HepG2 (cell line): ENCODE results near the gene MED19. TPM values are rescaled to one million over a fixed set of nuclear protein-coding genes. Genes with fewer than 3 reads are reported as not detected.

Source experiments
- NCOA5 ChIP-seq: sonication (generic); formaldehyde crosslinking; IDR thresholded peaks from 2 replicates; pipeline ENCODE4 v1.4.0; 2020; ENCODE audit warnings: missing genetic modification reagents
- RBFOX2 ChIP-seq: fragments of 200-400 bp; formaldehyde crosslinking; IDR thresholded peaks from 2 replicates; pipeline ENCODE4 v1.6.1; 2017; ENCODE audit warnings: low read depth, mild to moderate bottlenecking, low read length
- SOX13 ChIP-seq, 3 experiments: fragments of 450-650 bp in 1 of 3; sonication (generic) in 1 of 3; formaldehyde crosslinking in 1 of 3; IDR thresholded peaks in 2 of 3; conservative IDR thresholded peaks in 1 of 3; 2 replicates each; pipeline versions ENCODE4 v1.5.0 to v1.6.1; 2016 to 2020; ENCODE audit warnings: antibody characterized with exemption in 1 of 3, mild to moderate bottlenecking in 1 of 3, missing compliant biosample characterization in 1 of 3, missing genetic modification reagents in 1 of 3, moderate library complexity in 1 of 3
- ZFP62 ChIP-seq: sonication (generic); formaldehyde crosslinking; IDR thresholded peaks from 2 replicates; pipeline ENCODE4 v1.4.0; 2020; ENCODE audit warnings: missing genetic modification reagents
- ZNF616 ChIP-seq: sonication (generic); formaldehyde crosslinking; IDR thresholded peaks from 2 replicates; pipeline ENCODE4 v1.5.0; 2020; ENCODE audit warnings: low read depth, mild to moderate bottlenecking, missing genetic modification reagents
- ZNF83 ChIP-seq: sonication (generic); formaldehyde crosslinking; IDR thresholded peaks from 2 replicates; pipeline ENCODE4 v1.4.0; 2020; ENCODE audit warnings: missing genetic modification reagents, mild to moderate bottlenecking, borderline replicate concordance
- ZNF891 ChIP-seq: sonication (generic); formaldehyde crosslinking; IDR thresholded peaks from 2 replicates; pipeline ENCODE4 v1.5.0; 2020; ENCODE audit warnings: mild to moderate bottlenecking, missing genetic modification reagents
- polyA plus RNA-seq, 8 experiments: library from polyadenylated mRNA; depleted of rRNA in 3 of 8; stranded (reverse) in 7 of 8; unstranded in 1 of 8; fragments of >200 nt; fragmentation: Illumina TruSeq in 4 of 8; extraction: Trizol in 4 of 8; gene quantifications; 2 replicates each; pipeline versions ENCODE4 v1.2.1 to v1.2.3, GENCODE V29; 2011 to 2016; ENCODE audit warnings: low read depth in 4 of 8, missing spikeins in 1 of 8, mixed read lengths in 1 of 8; ENCODE audit not compliant: insufficient read depth in 1 of 8
- total RNA-seq, 5 experiments: library from RNA; depleted of rRNA; stranded (reverse); fragments of >200 nt; fragmentation: Illumina TruSeq; extraction: Trizol; gene quantifications; 2 replicates each; pipeline ENCODE4 v1.2.3, GENCODE V29; 2016; ENCODE audit warnings: low read depth in 1 of 5
- TF ChIP-seq, protein P1 (sequence below): sonication (generic); formaldehyde crosslinking; IDR thresholded peaks from 2 replicates; pipeline ENCODE4 v1.4.0; 2020; ENCODE audit warnings: missing genetic modification reagents
- TF ChIP-seq, protein P2 (sequence below): sonication (generic); formaldehyde crosslinking; IDR thresholded peaks from 2 replicates; pipeline ENCODE4 v1.4.0; 2020; ENCODE audit warnings: mild to moderate bottlenecking, missing genetic modification reagents
- TF ChIP-seq, protein P3 (sequence below): sonication (generic); formaldehyde crosslinking; IDR thresholded peaks from 2 replicates; pipeline ENCODE4 v1.8.0; 2022; ENCODE audit warnings: mild to moderate bottlenecking, missing genetic modification reagents; ENCODE audit not compliant: insufficient replicate concordance
- TF ChIP-seq, protein P4 (sequence below): sonication (generic); formaldehyde crosslinking; IDR thresholded peaks from 2 replicates; pipeline ENCODE4 v1.8.1; 2023; ENCODE audit warnings: missing genetic modification reagents, mild to moderate bottlenecking, borderline replicate concordance

The MED19 gene
- total and polyA plus RNA-seq, 2 of the 13 experiments (the other 11 are each of a cell fraction or from before 2014, with no cell fraction given): 12.9 to 13.8 TPM

DNA sequence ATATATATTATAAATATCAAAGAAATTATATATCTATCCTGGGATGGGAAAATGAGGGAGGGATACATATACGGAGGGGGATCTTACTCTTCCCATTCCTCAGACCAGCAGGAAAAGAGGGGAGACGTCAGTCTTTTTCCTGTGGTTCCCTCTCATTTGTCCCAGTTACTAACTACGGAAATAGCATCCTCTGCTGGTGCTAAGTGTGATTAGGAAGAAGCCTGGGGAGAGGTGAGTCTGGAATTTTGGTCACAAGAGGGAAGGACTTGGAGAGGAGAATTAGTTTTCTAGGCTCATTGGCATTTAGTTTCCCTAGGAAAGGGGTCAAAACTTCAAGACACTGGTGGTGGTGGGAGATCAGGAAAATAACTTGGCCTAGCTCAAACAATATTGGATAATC, 11.6 kb downstream of the MED19 start (continued):
- TF ChIP-seq, protein P1, sequence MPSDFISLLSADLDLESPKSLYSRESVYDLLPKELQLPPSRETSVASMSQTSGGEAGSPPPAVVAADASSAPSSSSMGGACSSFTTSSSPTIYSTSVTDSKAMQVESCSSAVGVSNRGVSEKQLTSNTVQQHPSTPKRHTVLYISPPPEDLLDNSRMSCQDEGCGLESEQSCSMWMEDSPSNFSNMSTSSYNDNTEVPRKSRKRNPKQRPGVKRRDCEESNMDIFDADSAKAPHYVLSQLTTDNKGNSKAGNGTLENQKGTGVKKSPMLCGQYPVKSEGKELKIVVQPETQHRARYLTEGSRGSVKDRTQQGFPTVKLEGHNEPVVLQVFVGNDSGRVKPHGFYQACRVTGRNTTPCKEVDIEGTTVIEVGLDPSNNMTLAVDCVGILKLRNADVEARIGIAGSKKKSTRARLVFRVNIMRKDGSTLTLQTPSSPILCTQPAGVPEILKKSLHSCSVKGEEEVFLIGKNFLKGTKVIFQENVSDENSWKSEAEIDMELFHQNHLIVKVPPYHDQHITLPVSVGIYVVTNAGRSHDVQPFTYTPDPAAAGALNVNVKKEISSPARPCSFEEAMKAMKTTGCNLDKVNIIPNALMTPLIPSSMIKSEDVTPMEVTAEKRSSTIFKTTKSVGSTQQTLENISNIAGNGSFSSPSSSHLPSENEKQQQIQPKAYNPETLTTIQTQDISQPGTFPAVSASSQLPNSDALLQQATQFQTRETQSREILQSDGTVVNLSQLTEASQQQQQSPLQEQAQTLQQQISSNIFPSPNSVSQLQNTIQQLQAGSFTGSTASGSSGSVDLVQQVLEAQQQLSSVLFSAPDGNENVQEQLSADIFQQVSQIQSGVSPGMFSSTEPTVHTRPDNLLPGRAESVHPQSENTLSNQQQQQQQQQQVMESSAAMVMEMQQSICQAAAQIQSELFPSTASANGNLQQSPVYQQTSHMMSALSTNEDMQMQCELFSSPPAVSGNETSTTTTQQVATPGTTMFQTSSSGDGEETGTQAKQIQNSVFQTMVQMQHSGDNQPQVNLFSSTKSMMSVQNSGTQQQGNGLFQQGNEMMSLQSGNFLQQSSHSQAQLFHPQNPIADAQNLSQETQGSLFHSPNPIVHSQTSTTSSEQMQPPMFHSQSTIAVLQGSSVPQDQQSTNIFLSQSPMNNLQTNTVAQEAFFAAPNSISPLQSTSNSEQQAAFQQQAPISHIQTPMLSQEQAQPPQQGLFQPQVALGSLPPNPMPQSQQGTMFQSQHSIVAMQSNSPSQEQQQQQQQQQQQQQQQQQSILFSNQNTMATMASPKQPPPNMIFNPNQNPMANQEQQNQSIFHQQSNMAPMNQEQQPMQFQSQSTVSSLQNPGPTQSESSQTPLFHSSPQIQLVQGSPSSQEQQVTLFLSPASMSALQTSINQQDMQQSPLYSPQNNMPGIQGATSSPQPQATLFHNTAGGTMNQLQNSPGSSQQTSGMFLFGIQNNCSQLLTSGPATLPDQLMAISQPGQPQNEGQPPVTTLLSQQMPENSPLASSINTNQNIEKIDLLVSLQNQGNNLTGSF (CRISPR knock-in tag): no peak
- no peak for TF ChIP-seq ZNF891
- TF ChIP-seq, protein P2, sequence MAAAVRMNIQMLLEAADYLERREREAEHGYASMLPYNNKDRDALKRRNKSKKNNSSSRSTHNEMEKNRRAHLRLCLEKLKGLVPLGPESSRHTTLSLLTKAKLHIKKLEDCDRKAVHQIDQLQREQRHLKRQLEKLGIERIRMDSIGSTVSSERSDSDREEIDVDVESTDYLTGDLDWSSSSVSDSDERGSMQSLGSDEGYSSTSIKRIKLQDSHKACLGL (CRISPR knock-in tag): no peak
- TF ChIP-seq ZFP62 (CRISPR knock-in tag): no peak
- TF ChIP-seq, protein P3, sequence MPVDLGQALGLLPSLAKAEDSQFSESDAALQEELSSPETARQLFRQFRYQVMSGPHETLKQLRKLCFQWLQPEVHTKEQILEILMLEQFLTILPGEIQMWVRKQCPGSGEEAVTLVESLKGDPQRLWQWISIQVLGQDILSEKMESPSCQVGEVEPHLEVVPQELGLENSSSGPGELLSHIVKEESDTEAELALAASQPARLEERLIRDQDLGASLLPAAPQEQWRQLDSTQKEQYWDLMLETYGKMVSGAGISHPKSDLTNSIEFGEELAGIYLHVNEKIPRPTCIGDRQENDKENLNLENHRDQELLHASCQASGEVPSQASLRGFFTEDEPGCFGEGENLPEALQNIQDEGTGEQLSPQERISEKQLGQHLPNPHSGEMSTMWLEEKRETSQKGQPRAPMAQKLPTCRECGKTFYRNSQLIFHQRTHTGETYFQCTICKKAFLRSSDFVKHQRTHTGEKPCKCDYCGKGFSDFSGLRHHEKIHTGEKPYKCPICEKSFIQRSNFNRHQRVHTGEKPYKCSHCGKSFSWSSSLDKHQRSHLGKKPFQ: no peak
- TF ChIP-seq, protein P4, sequence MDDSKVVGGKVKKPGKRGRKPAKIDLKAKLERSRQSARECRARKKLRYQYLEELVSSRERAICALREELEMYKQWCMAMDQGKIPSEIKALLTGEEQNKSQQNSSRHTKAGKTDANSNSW (CRISPR knock-in tag): no peak
- no peak for TF ChIP-seq SOX13 (IDR thresholded peaks at IDR 0.05)
- TF ChIP-seq SOX13 (CRISPR knock-in tag; conservative IDR thresholded peaks at IDR 0.05 in 1 of 2, IDR thresholded peaks at IDR 0.05 in 1 of 2): no peak
- TF ChIP-seq ZNF616: no peak
- no peak for TF ChIP-seq ZNF83
- TF ChIP-seq RBFOX2: no peak
- TF ChIP-seq NCOA5 (CRISPR knock-in tag): no peak
